ENCODE results near the gene MAST2.

MAST2 gene

GRCh38 chr1:45906883-45907282, 103.5 kb downstream of the MAST2 start:
- Histone ChIP-seq H2AFZ (ENCODE audit: low read length) (no peak overlapping the region), H3K79me2 (ENCODE audit: insufficient read depth, low read length) (no peaks in the 10 kb centered on the region)
- no peak for TF ChIP-seq EZH2phosphoT487 (IDR thresholded peaks at IDR 0.05; ENCODE audit: borderline replicate concordance)
- no peak for TF ChIP-seq CTCF (conservative IDR thresholded peaks at IDR 0.05; ENCODE audit: low read length)

GRCh38 chr1:45908611-45909140, 105.3 kb downstream of the MAST2 start:
- Histone ChIP-seq H3F3A (ENCODE audit: low read depth) (no peaks in the 10 kb centered on the region), H3K9me3 (ENCODE audit: insufficient read depth, low read depth, low read length) (no peaks in the 10 kb centered on the region), H3K36me3 (ENCODE audit: insufficient read depth, low read length) (no peaks in the 10 kb centered on the region), H3K4me2 (ENCODE audit: low read depth, low read length, poor library complexity, severe bottlenecking) (no peak overlapping the region), H4K20me1 (ENCODE audit: insufficient read depth, low read length, poor library complexity, severe bottlenecking) (no peaks in the 10 kb centered on the region), H3K9me2 (replicated peaks; ENCODE audit: low read depth, low read length) (no peaks in the 10 kb centered on the region), H3K27me3 (ENCODE audit: insufficient read depth, low read length, poor library complexity, severe bottlenecking) (no peaks in the 10 kb centered on the region), H3K79me2 (ENCODE audit: insufficient read depth, low read length) (no peaks in the 10 kb centered on the region), H3K4me1 (ENCODE audit: insufficient read depth, low read length, poor library complexity, severe bottlenecking) (no peaks in the 10 kb centered on the region), H3K4me3 (ENCODE audit: low read length, poor library complexity, severe bottlenecking) (no peak overlapping the region), H3K9ac (ENCODE audit: low read depth, low read length, poor library complexity, severe bottlenecking) (no peak overlapping the region), H2AFZ (ENCODE audit: low read length) (no peak overlapping the region; the same call in 1 of the 2 replicates)
- TF ChIP-seq CTCF (conservative IDR thresholded peaks at IDR 0.05; ENCODE audit: low read length) = no peak
- no peak for TF ChIP-seq EZH2phosphoT487 (IDR thresholded peaks at IDR 0.05; ENCODE audit: borderline replicate concordance)

More at GRCh38 chr1:45906883-45907282, 103.5 kb downstream of the MAST2 start:
- Histone ChIP-seq H4K20me1 (ENCODE audit: insufficient read depth, low read length, poor library complexity, severe bottlenecking) (no peaks in the 10 kb centered on the region), H3K27me3 (ENCODE audit: insufficient read depth, low read length, poor library complexity, severe bottlenecking) (no peaks in the 10 kb centered on the region), H3K9me3 (ENCODE audit: insufficient read depth, low read depth, low read length) (no peaks in the 10 kb centered on the region), H3K9ac (ENCODE audit: low read depth, low read length, poor library complexity, severe bottlenecking) (no peak overlapping the region), H3F3A (ENCODE audit: low read depth) (no peaks in the 10 kb centered on the region), H3K4me1 (ENCODE audit: insufficient read depth, low read length, poor library complexity, severe bottlenecking) (no peaks in the 10 kb centered on the region), H3K4me3 (ENCODE audit: low read length, poor library complexity, severe bottlenecking) (no peak overlapping the region), H3K4me2 (ENCODE audit: low read depth, low read length, poor library complexity, severe bottlenecking) (no peak overlapping the region), H3K9me2 (replicated peaks; ENCODE audit: low read depth, low read length) (no peaks in the 10 kb centered on the region), H3K36me3 (ENCODE audit: insufficient read depth, low read length) (no peaks in the 10 kb centered on the region)

GRCh38 chr1:45911634-45912033, 108.2 kb downstream of the MAST2 start:
- Histone ChIP-seq H3K4me2 (ENCODE audit: low read depth, low read length, poor library complexity, severe bottlenecking) (no peak overlapping the region), H3K4me1 (ENCODE audit: insufficient read depth, low read length, poor library complexity, severe bottlenecking) (no peaks in the 10 kb centered on the region), H3K4me3 (ENCODE audit: low read length, poor library complexity, severe bottlenecking) (no peak overlapping the region), H3K79me2 (ENCODE audit: insufficient read depth, low read length) (no peaks in the 10 kb centered on the region), H3K9me2 (replicated peaks; ENCODE audit: low read depth, low read length) (no peaks in the 10 kb centered on the region), H4K20me1 (ENCODE audit: insufficient read depth, low read length, poor library complexity, severe bottlenecking) (no peaks in the 10 kb centered on the region), H3K9ac (ENCODE audit: low read depth, low read length, poor library complexity, severe bottlenecking) (no peak overlapping the region), H3K9me3 (ENCODE audit: insufficient read depth, low read depth, low read length) (no peaks in the 10 kb centered on the region), H3K27me3 (ENCODE audit: insufficient read depth, low read length, poor library complexity, severe bottlenecking) (no peaks in the 10 kb centered on the region), H2AFZ (ENCODE audit: low read length) (no peak overlapping the region), H3K36me3 (ENCODE audit: insufficient read depth, low read length) (no peaks in the 10 kb centered on the region), H3F3A (ENCODE audit: low read depth) (no peaks in the 10 kb centered on the region)
- TF ChIP-seq EZH2phosphoT487 (IDR thresholded peaks at IDR 0.05; ENCODE audit: borderline replicate concordance) (no peak), CTCF (conservative IDR thresholded peaks at IDR 0.05; ENCODE audit: low read length) (no peak)

Measured in Loucy (cell line).